Stimulated activated CD4-positive, alpha-beta T cell treated with anti-CD3 and anti-CD28 coated beads, TNF-alpha, amount 100 ng/mL, for 4 hours (primary cell): ENCODE results near the gene TLCD3B.

ENCODE experiments used
- DNase-seq, 3 experiments: peaks; one replicate each; pipeline ENCODE4 v3.0.0-alpha.2; 2020; ENCODE audit warnings: low read depth in 3 of 3

The TLCD3B gene

DNA sequence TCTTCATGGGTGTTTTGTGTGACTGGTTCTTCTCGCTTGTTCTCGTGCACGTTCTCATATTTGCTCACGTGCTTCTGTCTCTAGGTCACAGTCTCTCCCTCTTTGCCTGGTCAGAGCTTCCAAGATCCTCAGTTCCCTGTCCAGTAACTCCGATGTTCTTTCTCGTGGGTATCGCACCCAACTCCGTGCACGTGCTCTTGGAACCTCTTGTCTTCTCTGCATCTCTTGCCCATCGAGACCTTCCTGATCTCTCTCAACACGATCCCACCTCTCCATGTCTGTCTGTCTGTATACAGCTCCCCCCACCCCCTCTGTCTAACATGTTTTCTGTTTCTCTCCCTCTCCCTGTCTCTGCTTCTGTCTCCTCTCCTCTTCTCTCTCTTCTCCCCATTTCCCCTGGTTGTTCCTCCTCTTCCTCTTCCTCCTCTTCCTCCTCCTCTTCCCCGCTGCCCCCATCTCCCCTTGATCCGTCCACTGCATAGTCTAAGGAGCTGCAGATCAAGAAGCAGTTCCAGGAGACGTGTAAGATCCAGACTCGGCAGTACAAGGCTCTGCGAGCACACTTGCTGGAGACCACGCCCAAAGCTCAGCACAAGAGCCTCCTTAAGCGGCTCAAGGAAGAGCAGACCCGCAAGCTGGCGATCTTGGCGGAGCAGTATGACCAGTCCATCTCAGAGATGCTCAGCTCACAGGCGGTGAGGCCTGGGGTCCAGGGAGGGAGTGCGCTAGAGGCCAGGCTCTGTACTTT is 41.8 kb downstream of the TLCD3B start:
- no peak for DNase-seq

GRCh38 chr16:29988346-29989075 is 42.6 kb downstream of the TLCD3B start:
- no peak for DNase-seq

- DNase-seq: no peak
Measured at GRCh38 chr16:29987371-29988085, 43.5 kb downstream of the TLCD3B start.

GRCh38 chr16:29986931-29987330 is 44.1 kb downstream of the TLCD3B start:
- no peak for DNase-seq

- no peak for DNase-seq
Measured at GRCh38 chr16:29986231-29986630, 44.8 kb downstream of the TLCD3B start.

GRCh38 chr16:29985271-29985811 is 45.7 kb downstream of the TLCD3B start:
- no peak for DNase-seq

- no peak for DNase-seq
Measured at GRCh38 chr16:29984764-29985147, 46.3 kb downstream of the TLCD3B start.

DNA sequence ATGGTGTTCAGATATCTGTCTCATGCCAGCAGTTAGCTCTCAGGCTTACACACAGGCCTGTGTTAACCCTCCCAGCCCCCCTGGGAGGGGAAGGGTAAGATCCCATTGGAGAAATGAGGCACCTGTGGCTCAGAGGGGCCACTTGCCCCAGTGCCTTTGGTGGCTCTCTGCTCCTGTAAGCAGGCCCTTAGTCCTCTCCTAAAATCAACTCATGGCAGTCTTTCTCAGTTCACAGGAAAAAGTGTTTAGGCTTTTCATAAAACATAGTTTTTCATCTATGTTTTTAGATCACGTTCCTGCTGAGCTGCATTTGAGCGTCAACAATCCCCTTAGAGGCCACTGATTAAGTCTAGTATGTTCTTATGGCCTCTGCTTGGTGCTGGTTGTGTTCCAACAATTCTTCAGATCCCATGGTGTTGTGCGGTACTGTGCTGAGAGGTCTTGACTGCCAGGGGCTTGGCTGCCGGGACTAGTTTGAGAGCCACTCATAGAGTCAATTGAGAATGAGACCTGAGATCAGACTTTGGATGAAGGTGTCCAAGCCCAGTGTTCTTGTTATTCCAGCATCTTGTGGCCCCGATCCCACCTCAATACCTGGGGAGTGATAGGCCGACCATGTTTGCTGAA is 46.8 kb downstream of the TLCD3B start:
- no peak for DNase-seq

DNA sequence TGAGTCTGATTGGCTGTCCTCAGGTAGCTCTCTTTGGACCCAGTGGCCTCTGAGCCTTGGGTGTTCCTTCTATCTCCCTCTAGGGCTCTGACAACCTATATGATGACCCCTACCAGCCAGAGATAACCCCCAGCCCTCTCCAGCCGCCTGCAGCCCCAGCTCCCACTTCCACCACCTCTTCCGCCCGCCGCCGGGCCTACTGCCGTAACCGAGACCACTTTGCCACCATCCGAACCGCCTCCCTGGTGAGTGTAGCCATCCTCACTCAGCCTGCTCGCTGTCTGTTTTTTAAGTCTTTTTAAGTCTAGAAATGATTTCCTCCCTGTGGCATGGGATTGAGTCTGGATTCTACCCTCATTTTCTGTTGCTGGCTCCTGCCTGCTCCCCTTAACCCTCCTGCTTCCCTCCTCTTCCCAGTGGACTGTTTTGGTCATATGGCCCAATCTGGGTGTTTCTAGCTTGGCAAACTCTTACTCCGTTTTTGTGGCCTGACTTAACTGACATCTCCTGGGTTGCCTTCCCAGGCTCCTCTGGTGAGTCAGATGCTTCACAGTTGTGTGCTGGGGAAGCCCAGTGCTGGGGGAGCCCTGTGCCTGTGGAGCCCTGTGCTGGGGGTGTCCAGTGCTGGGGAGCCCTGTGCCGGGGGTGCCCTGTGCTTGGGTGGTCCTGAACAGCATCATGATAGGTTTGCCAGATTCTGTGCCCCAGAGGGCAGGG is 47.5 kb downstream of the TLCD3B start:
- no peak for DNase-seq

GRCh38 chr16:29982560-29983419 is 48.3 kb downstream of the TLCD3B start:
- DNase-seq: no peak

DNA sequence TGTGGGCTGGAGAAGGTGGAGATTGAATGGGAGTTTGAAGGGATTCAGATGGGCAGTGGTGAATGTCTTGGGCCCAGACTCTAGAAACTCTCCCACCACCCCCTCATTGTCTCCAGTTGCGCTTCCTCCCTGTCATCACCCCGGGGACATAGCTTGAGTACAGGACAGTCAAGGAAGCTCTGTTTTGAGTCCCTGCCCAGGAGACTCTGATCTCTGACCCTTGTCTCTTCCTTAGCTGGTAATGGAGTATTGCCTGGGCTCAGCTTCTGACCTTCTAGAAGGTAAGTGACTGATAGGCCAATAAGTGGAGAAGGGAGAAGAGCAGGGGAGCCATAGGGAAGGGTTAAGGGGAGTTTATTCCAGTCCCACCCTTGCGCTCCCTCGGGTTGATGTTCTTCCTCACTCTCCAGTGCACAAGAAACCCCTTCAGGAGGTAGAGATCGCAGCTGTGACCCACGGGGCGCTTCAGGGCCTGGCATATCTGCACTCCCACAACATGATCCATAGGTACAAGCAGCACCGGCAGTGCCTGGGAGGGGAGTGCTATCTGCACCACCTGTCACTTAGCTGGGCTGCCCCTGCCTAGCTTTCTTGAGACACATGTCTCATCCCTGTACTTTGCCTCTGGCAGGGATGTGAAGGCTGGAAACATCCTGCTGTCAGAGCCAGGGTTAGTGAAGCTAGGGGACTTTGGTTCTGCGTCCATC is 52.4 kb downstream of the TLCD3B start:
- DNase-seq: no peak

- DNase-seq: no peak
Measured at GRCh38 chr16:29978081-29978480, 53.0 kb downstream of the TLCD3B start.

- no peak for DNase-seq
Measured at GRCh38 chr16:29977063-29977825, 53.8 kb downstream of the TLCD3B start.

GRCh38 chr16:29975811-29976511 is 55.1 kb downstream of the TLCD3B start:
- DNase-seq: no peak

DNA sequence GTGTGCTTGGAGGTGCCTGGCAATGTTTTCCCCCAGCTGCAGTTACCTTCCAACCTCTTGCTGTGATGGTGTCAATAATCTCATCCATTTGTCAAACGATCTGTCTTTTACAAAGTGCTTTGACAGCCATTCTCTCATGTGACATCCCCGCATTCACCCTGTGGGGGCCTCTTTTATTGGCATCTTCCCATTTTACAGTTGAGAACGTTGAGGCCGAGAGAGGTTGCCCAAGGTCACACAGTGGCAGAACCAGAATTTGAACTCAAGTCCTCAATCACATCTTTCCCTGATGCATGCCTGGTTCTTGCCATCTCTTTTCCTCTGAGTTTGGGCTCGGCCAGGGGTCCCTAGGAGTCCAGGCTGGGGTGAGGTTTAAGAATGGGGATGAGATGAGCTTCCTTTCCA is 55.9 kb downstream of the TLCD3B start:
- no peak for DNase-seq
